ENCODE data around the gene STEAP1B.

DNA sequence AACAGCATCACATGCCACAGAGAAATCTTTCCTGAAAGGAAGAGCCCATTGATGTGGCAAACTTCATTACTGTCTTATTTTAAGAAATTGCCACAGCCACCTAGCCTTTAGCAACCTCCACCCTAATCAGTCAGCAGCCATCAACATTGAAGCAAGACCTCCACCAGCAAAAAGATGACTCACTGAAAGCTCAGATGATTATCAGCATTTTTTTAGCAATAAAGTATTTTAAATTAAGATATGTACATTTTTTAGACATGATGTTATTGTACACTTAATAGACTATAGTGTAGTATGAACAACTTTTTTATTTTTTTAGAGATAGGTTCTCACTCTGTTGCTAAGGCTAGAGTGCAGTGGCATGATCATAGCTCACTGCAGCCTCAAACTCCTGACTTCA, 14.8 kb downstream of the STEAP1B start:
- TF ChIP-seq, protein P1, sequence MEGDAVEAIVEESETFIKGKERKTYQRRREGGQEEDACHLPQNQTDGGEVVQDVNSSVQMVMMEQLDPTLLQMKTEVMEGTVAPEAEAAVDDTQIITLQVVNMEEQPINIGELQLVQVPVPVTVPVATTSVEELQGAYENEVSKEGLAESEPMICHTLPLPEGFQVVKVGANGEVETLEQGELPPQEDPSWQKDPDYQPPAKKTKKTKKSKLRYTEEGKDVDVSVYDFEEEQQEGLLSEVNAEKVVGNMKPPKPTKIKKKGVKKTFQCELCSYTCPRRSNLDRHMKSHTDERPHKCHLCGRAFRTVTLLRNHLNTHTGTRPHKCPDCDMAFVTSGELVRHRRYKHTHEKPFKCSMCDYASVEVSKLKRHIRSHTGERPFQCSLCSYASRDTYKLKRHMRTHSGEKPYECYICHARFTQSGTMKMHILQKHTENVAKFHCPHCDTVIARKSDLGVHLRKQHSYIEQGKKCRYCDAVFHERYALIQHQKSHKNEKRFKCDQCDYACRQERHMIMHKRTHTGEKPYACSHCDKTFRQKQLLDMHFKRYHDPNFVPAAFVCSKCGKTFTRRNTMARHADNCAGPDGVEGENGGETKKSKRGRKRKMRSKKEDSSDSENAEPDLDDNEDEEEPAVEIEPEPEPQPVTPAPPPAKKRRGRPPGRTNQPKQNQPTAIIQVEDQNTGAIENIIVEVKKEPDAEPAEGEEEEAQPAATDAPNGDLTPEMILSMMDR (IDR thresholded peaks at IDR 0.05; ENCODE audit: insufficient read depth, low read length, poor library complexity, severe bottlenecking), result no peak
- TF ChIP-seq EZH2phosphoT487 (conservative IDR thresholded peaks at IDR 0.05; ENCODE audit: low read length), result no peak

Data from SU-DHL-6 (cell line).